Cardiac muscle cell (in vitro differentiated cells and primary cell): ENCODE results near the gene OAT. TPM values are rescaled to one million over a fixed set of nuclear protein-coding genes. Genes with fewer than 3 reads are reported as not detected.

Experiments
- DNase-seq, 2 donors: peaks; one replicate each; pipeline versions ENCODE4 v3.0.0 to v3.0.0-alpha.2; 2010 to 2017; ENCODE audit warnings: low read depth in 1 of 2, low spot score in 1 of 2
- H3K27ac ChIP-seq: fragments of 200-600 bp; sonication (generic); 2 replicates; pipeline ENCODE4 v1.5.1; 2016
- H3K27me3 ChIP-seq: fragments of 200-600 bp; sonication (generic); 2 replicates; pipeline ENCODE4 v1.6.0; 2016; ENCODE audit warnings: control low read depth
- H3K36me3 ChIP-seq: fragments of 200-600 bp; sonication (generic); 2 replicates; pipeline ENCODE4 v1.5.1; 2016; ENCODE audit warnings: control low read depth
- H3K4me1 ChIP-seq: fragments of 200-600 bp; sonication (generic); 2 replicates; pipeline ENCODE4 v1.8.1; 2017; ENCODE audit warnings: low read depth, mild to moderate bottlenecking, mixed run types
- H3K4me3 ChIP-seq: fragments of 200-600 bp; sonication (generic); 2 replicates; pipeline ENCODE4 v1.5.1; 2016; ENCODE audit warnings: mild to moderate bottlenecking
- H3K9me3 ChIP-seq: fragments of 200-600 bp; sonication (generic); 2 replicates; pipeline ENCODE4 v1.5.1; 2017; ENCODE audit warnings: low read depth, mild to moderate bottlenecking, control low read depth
- CTCF ChIP-seq: IDR thresholded peaks from 2 replicates; pipeline ENCODE4 v1.5.1; 2012; ENCODE audit warnings: low read depth, mild to moderate bottlenecking, low read length
- polyA plus RNA-seq: library from polyadenylated mRNA; unstranded; fragments of >200 nt; fragmentation: Nextera tagmentation; extraction: Ambion mirVana; gene quantifications from 2 replicates; pipeline ENCODE4 v1.2.1, GENCODE V29; 2016
- total RNA-seq: library from RNA; depleted of rRNA; stranded (reverse); fragments of >200 nt; gene quantifications from 2 replicates; pipeline ENCODE4 v1.2.3, GENCODE V29; 2016

The OAT gene
- total and polyA plus RNA-seq, 2 experiments from 2014 or later = 22.2 to 46.7 TPM

- Histone ChIP-seq H3K9me3 (no peaks in the 10 kb centered on the region), H3K27ac (no peak overlapping the region), H3K36me3 (no peaks in the 10 kb centered on the region), H3K4me1 (no peaks in the 10 kb centered on the region), H3K4me3 (no peak overlapping the region), H3K27me3 (no peaks in the 10 kb centered on the region)
- no peak for TF ChIP-seq CTCF
- no peak for DNase-seq
These were observed 10.9 kb upstream of the OAT start for GRCh38 chr10:124429576-124429975.

- DNase-seq = no peak
- H3K27ac ChIP-seq = no peak overlapping the region
- no peaks in the 10 kb centered on the region for H3K9me3 ChIP-seq
- H3K4me1 ChIP-seq = no peaks in the 10 kb centered on the region
- no peak overlapping the region for H3K4me3 ChIP-seq
- H3K27me3 ChIP-seq = no peaks in the 10 kb centered on the region
- TF ChIP-seq CTCF = no peak
- no peaks in the 10 kb centered on the region for H3K36me3 ChIP-seq
These were observed 9.6 kb upstream of the OAT start for GRCh38 chr10:124428207-124428777.

- H3K27me3 ChIP-seq = peaks cover 18% of the 10 kb centered on the region
- no peak for DNase-seq
- TF ChIP-seq CTCF = no peak
- H3K27ac ChIP-seq = no peak overlapping the region
- H3K4me1 ChIP-seq = no peaks in the 10 kb centered on the region
- no peak overlapping the region for H3K4me3 ChIP-seq
- H3K9me3 ChIP-seq = no peaks in the 10 kb centered on the region
- no peaks in the 10 kb centered on the region for H3K36me3 ChIP-seq
These were observed 6.7 kb upstream of the OAT start for GRCh38 chr10:124425227-124425962.

- peaks cover 20% of the 10 kb centered on the region for H3K27me3 ChIP-seq
- TF ChIP-seq CTCF = no peak
- no peaks in the 10 kb centered on the region for H3K36me3 ChIP-seq
- DNase-seq = no peak
- H3K4me3 ChIP-seq = no peak overlapping the region
- no peaks in the 10 kb centered on the region for H3K4me1 ChIP-seq
- H3K9me3 ChIP-seq = no peaks in the 10 kb centered on the region
- no peak overlapping the region for H3K27ac ChIP-seq
These were observed 5.1 kb upstream of the OAT start for GRCh38 chr10:124423813-124424212.

GRCh38 chr10:124422742-124423141, 4.0 kb upstream of the OAT start:
- DNase-seq = no peak
- TF ChIP-seq CTCF = no peak
- Histone ChIP-seq H3K27me3 (peaks cover 20% of the 10 kb centered on the region), H3K4me3 (no peak overlapping the region), H3K4me1 (no peaks in the 10 kb centered on the region), H3K9me3 (no peaks in the 10 kb centered on the region), H3K36me3 (no peaks in the 10 kb centered on the region), H3K27ac (no peak overlapping the region)
